ENCODE measurements around the gene CKMT1A. TPM values are rescaled to one million over a fixed set of nuclear protein-coding genes. Genes with fewer than 3 reads are reported as not detected.
"Not testable (repeated sequence)": the region's sequence is repeated elsewhere in the genome, so short reads cannot be mapped to it uniquely, and the experiment has no call there.

The CKMT1A gene
- total RNA-seq, 1 donor from 2014 or later = 4.0 TPM

DNA sequence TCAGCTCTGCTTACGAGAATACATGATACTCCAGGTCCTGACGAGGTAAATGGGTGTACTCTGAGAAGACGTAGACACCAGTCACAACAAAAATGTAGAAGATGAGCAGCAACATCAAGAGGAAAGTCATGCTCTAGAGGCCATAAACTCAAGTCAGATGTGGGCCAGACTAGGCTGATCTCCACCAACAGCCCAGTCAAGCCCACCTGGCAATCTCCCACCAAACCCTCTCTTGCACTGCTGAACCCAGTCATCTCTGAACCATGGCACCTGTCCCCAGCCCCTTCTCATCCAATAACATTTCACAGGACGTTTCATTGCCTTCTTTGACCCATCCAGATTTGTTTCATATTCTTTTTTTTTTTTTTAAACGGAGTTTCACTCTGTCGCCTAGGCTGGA lies 41.8 kb downstream of the CKMT1A start:
- no peaks in the 10 kb centered on the region for H3K9me3 Mint-ChIP-seq (ENCODE audit: low read depth)

DNA sequence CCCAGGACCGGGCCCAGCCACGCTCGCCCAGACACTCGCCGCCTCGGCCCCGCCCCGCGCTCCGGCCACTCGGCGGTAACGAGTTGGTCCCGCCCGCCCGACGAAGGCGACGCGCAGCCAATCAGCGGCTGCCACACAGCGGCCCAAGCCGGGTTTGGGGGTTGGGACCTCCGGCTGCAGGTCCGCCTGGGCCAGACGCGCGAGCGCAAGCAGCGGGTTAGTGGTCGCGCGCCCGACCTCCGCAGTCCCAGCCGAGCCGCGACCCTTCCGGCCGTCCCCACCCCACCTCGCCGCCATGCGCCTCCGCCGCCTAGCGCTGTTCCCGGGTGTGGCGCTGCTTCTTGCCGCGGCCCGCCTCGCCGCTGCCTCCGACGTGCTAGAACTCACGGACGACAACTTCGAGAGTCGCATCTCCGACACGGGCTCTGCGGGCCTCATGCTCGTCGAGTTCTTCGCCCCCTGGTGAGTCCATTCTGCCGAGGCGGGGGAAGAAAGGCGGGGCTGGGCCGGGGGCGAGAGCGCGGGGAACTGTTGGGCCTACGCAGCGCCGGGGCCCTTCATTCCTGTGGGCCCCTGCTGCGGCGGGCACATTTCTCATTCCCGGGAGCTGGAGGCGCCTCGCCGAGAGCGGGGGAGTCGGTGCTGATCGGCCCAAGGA lies 52.7 kb downstream of the CKMT1A start, which contains the start of gene PDIA3:
PDIA3 (plus strand) TSS at position 194 of the 658 bp plus-strand sequence; CDS start at position 296, 102 bp downstream.
- H3K36me3 Mint-ChIP-seq (ENCODE audit: insufficient read depth); H3K9me3 Mint-ChIP-seq (ENCODE audit: low read depth); H3K27me3 Mint-ChIP-seq: not testable (repeated sequence)
- TF ChIP-seq, protein P1, sequence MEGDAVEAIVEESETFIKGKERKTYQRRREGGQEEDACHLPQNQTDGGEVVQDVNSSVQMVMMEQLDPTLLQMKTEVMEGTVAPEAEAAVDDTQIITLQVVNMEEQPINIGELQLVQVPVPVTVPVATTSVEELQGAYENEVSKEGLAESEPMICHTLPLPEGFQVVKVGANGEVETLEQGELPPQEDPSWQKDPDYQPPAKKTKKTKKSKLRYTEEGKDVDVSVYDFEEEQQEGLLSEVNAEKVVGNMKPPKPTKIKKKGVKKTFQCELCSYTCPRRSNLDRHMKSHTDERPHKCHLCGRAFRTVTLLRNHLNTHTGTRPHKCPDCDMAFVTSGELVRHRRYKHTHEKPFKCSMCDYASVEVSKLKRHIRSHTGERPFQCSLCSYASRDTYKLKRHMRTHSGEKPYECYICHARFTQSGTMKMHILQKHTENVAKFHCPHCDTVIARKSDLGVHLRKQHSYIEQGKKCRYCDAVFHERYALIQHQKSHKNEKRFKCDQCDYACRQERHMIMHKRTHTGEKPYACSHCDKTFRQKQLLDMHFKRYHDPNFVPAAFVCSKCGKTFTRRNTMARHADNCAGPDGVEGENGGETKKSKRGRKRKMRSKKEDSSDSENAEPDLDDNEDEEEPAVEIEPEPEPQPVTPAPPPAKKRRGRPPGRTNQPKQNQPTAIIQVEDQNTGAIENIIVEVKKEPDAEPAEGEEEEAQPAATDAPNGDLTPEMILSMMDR (IDR thresholded peaks at IDR 0.05; ENCODE audit: unreplicated experiment) = peak; percentile 35
- peaks cover 21% of the 10 kb centered on the region for H3K4me1 Mint-ChIP-seq (ENCODE audit: low read depth)
- H3K27ac Mint-ChIP-seq = peak within 1 kb of the TSS; percentile 99
- peak; percentile 90 for DNase-seq (ENCODE audit: low spot score, unreplicated experiment)
- H3K4me3 Mint-ChIP-seq (ENCODE audit: low read depth) = peak within 1 kb of the TSS; percentile 98

More for the DNA sequence above, 41.8 kb downstream of the CKMT1A start:
- TF ChIP-seq, protein P1 (IDR thresholded peaks at IDR 0.05; ENCODE audit: unreplicated experiment) = no peak
- Mint-ChIP-seq H3K27me3 (peaks cover 4% of the 10 kb centered on the region), H3K4me3 (ENCODE audit: low read depth) (no peak overlapping the region), H3K27ac (no peak overlapping the region), H3K4me1 (ENCODE audit: low read depth) (no peaks in the 10 kb centered on the region), H3K36me3 (ENCODE audit: insufficient read depth) (no peaks in the 10 kb centered on the region)
- no peak for DNase-seq (ENCODE audit: low spot score, unreplicated experiment)

DNA sequence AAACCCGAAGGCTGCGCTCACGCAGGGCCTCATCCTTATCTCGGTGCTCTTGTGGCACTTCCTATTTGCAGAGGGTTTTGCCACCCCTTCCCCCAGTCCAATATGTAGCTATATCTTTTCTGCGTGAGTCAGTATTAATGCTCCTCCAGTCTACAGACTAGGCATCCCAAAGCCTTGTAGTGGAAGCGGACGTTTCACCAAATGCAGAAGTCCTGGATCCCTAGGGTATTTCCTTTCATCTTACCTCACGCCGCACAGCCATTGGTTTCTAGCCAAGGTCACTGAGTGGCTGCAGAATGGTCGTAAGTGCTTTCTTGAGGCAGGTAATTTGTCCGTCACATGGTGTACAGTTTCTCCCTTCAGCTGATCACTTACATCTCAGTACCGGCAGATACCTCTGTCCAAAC lies 53.2 kb downstream of the CKMT1A start:
- DNase-seq (ENCODE audit: low spot score, unreplicated experiment); H3K36me3 Mint-ChIP-seq (ENCODE audit: insufficient read depth); H3K9me3 Mint-ChIP-seq (ENCODE audit: low read depth); H3K27me3 Mint-ChIP-seq: not testable (repeated sequence)
- Mint-ChIP-seq H3K4me3 (ENCODE audit: low read depth) (peak overlapping the region; percentile 98), H3K4me1 (ENCODE audit: low read depth) (peaks cover 22% of the 10 kb centered on the region), H3K27ac (peak overlapping the region; percentile 99)

DNA sequence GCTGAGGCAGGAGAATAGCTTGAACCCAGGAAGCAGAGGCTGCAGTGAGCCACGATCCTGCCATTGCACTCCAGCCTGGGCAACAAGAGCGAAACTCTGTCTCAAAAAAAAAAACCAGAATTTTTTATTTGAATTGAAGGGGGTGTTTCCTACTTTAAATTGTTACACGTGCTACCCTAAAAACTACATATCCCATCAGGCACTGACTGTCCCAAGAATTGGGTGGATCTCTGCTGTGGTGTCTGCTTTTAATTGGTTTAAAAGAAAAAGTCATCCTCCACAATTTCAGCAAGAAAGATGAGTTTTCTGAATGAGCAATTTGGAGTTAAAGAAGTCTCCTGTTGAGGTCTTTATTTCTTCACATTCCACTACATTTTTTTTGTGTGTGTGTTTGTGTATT lies 54.7 kb downstream of the CKMT1A start:
- TF ChIP-seq, protein P1 (IDR thresholded peaks at IDR 0.05; ENCODE audit: unreplicated experiment) = no peak

More for the DNA sequence above, 54.7 kb downstream of the CKMT1A start:
- no peaks in the 10 kb centered on the region for H3K9me3 Mint-ChIP-seq (ENCODE audit: low read depth)
- H3K4me1 Mint-ChIP-seq (ENCODE audit: low read depth) = peaks cover 25% of the 10 kb centered on the region
- peaks cover 9% of the 10 kb centered on the region for H3K36me3 Mint-ChIP-seq (ENCODE audit: insufficient read depth)
- no peaks in the 10 kb centered on the region for H3K27me3 Mint-ChIP-seq
- peak overlapping the region; percentile 50 for H3K27ac Mint-ChIP-seq
- DNase-seq (ENCODE audit: low spot score, unreplicated experiment) = no peak
- peak overlapping the region; percentile 98 for H3K4me3 Mint-ChIP-seq (ENCODE audit: low read depth)

Other genes starting within 250 kb of the CKMT1A start
- gene TP53BP1, start 200.7 kb upstream of the CKMT1A start, total RNA-seq = 121 and 138 TPM in 2 replicates
- gene MAP1A, start 176.3 kb upstream of the CKMT1A start, total RNA-seq = 4.7 and 5.2 TPM in 2 replicates
- gene PPIP5K1, start 103.7 kb upstream of the CKMT1A start, total RNA-seq = 52.1 and 53.7 TPM in 2 replicates
- gene CKMT1B, start 99.8 kb upstream of the CKMT1A start, total RNA-seq = 1.8 and 3.3 TPM in 2 replicates
- 0.81 and 1.6 TPM in 2 replicates for gene STRC, start 75.1 kb upstream of the CKMT1A start, total RNA-seq
- gene CATSPER2, start 45.0 kb upstream of the CKMT1A start, total RNA-seq = 7.7 and 10.7 TPM in 2 replicates
- gene PDIA3, start 52.6 kb downstream of the CKMT1A start, total RNA-seq = 520 and 525 TPM in 2 replicates
- 2.1 and 3.8 TPM in 2 replicates for gene ELL3, start 83.1 kb downstream of the CKMT1A start, total RNA-seq
- 597 and 612 TPM in 2 replicates for gene SERF2, start 98.5 kb downstream of the CKMT1A start, total RNA-seq
- 0.33 and 0.36 TPM in 2 replicates for gene SERINC4, start 106.4 kb downstream of the CKMT1A start, total RNA-seq
- gene HYPK, start 106.7 kb downstream of the CKMT1A start, total RNA-seq = 14.6 and 20.0 TPM in 2 replicates
- 37.9 and 38.2 TPM in 2 replicates for gene MFAP1, start 130.8 kb downstream of the CKMT1A start, total RNA-seq
- gene WDR76, start 133.1 kb downstream of the CKMT1A start, total RNA-seq = 11.2 and 11.3 TPM in 2 replicates